HepG2 (cell line): Measurements from ENCODE around the gene OSBPL3. TPM values are rescaled to one million over a fixed set of nuclear protein-coding genes. Genes with fewer than 3 reads are reported as not detected.

ENCODE experiments used
- ATAC-seq: fragments of 200-7000 bp; cut with Tn5 transposase; 3 replicates; pipeline ENCODE4 v1.9.1; 2020; ENCODE audit warnings: mild to moderate bottlenecking, moderate library complexity
- BruUV-seq: library from RNA; stranded (reverse); fragments of 400-500 nt; replicated peaks from 2 replicates; lab custom pipeline; 2021; lab: Mats Ljungman, UMichigan
- CTCF ChIA-PET: fragments of 300-600 bp; formaldehyde crosslinking; extraction: SDS; loops from one replicate; lab custom pipeline; 2021; ENCODE audit warnings: low total read pairs, inconsistent platforms, low intra/inter-chr PET ratio; lab: Yijun Ruan, JAX
- POLR2A ChIA-PET: fragments of 350-600 bp; sonication (Branson Sonifier 250); formaldehyde crosslinking; loops from one replicate; lab custom pipeline; 2020; ENCODE audit warnings: antibody characterized with exemption, inconsistent platforms; lab: Yijun Ruan, JAX
- DNase-seq: peaks from one replicate; pipeline ENCODE4 v3.0.0-alpha.2; 2015; ENCODE audit warnings: low spot score
- FAIRE-seq: peaks from 3 replicates; lab custom pipeline; 2011; peaks lifted over from hg19 to GRCh38; lab: Jason Lieb, UNC
- H2AFZ ChIP-seq: one replicate; pipeline ENCODE4 v1.6.1; 2011; ENCODE audit warnings: low read length, inconsistent platforms
- H3K27ac ChIP-seq: fragments of 300-600 bp; 3 replicates; pipeline ENCODE4 v1.8.0; 2011; ENCODE audit warnings: mixed run types, mild to moderate bottlenecking, mixed read lengths, low read length, inconsistent platforms; ENCODE audit not compliant: insufficient read depth; ENCODE audit errors: extremely low read length
- H3K27me3 ChIP-seq, 2 experiments: fragments of 200-600 bp in 1 of 2; 2 replicates in 1 of 2; 3 replicates in 1 of 2; pipeline versions ENCODE4 v1.6.0 to v1.8.0; 2011; ENCODE audit warnings: low read length in 2 of 2, mild to moderate bottlenecking in 2 of 2, moderate library complexity in 2 of 2, inconsistent platforms in 1 of 2; ENCODE audit not compliant: insufficient read depth in 2 of 2, control insufficient read depth in 1 of 2
- H3K36me3 ChIP-seq, 2 experiments: fragments of 200-600 bp in 1 of 2; replicated peaks in 1 of 2; 2 replicates in 1 of 2; 3 replicates in 1 of 2; pipeline versions ENCODE4 v1.5.1 to v1.8.0; 2011; ENCODE audit warnings: low read length in 2 of 2, inconsistent platforms in 1 of 2; ENCODE audit not compliant: insufficient read depth in 2 of 2, control insufficient read depth in 1 of 2
- H3K4me1 ChIP-seq: 2 replicates; pipeline ENCODE4 v1.5.1; 2012; ENCODE audit warnings: low read length, inconsistent platforms; ENCODE audit not compliant: insufficient read depth
- H3K4me2 ChIP-seq: 2 replicates; pipeline ENCODE4 v1.6.0; 2011; ENCODE audit warnings: low read depth, low read length, inconsistent platforms
- H3K4me3 ChIP-seq, 3 experiments: fragments of 200-600 bp in 1 of 3; sonication (generic), shearing (Covaris generic) in 1 of 3; replicated peaks in 1 of 3; 2 replicates each; pipeline ENCODE4 v1.5.1; 2011 to 2016; ENCODE audit warnings: low read length in 3 of 3, inconsistent platforms in 2 of 3, low read depth in 2 of 3, mild to moderate bottlenecking in 2 of 3, control low read depth in 1 of 3, mixed read lengths in 1 of 3; ENCODE audit not compliant: insufficient read depth in 1 of 3
- H3K79me2 ChIP-seq: one replicate; pipeline ENCODE4 v1.6.1; 2011; ENCODE audit warnings: low read length, inconsistent platforms; ENCODE audit not compliant: insufficient read depth
- H3K9ac ChIP-seq: 2 replicates; pipeline ENCODE4 v1.6.0; 2011; ENCODE audit warnings: mild to moderate bottlenecking, low read depth, low read length, inconsistent platforms; ENCODE audit not compliant: insufficient read depth
- H3K9me3 ChIP-seq: 2 replicates; pipeline ENCODE4 v1.5.1; 2012; ENCODE audit warnings: mild to moderate bottlenecking, low read length
- H4K20me1 ChIP-seq: 2 replicates; pipeline ENCODE4 v1.6.0; 2011; ENCODE audit warnings: inconsistent platforms, mild to moderate bottlenecking, low read length, moderate library complexity; ENCODE audit not compliant: insufficient read depth
- E2F1 ChIP-seq: sonication (generic); formaldehyde crosslinking; IDR thresholded peaks from 2 replicates; pipeline ENCODE4 v1.5.0; 2020; ENCODE audit warnings: missing genetic modification reagents
- HNRNPUL1 ChIP-seq: fragments of 200-400 bp; formaldehyde crosslinking; IDR thresholded peaks from 2 replicates; pipeline ENCODE4 v1.6.1; 2017; ENCODE audit warnings: low read depth, mild to moderate bottlenecking, low read length, moderate library complexity
- IRF9 ChIP-seq: sonication (generic); formaldehyde crosslinking; IDR thresholded peaks from 2 replicates; pipeline ENCODE4 v1.8.0; 2022; ENCODE audit warnings: missing genetic modification reagents, mild to moderate bottlenecking, borderline replicate concordance
- KDM4B ChIP-seq: sonication (generic); formaldehyde crosslinking; IDR thresholded peaks from 2 replicates; pipeline ENCODE4 v1.4.0; 2020; ENCODE audit warnings: missing genetic modification reagents
- MAX ChIP-seq: IDR thresholded peaks from 2 replicates; pipeline ENCODE4 v1.6.1; 2012; ENCODE audit warnings: inconsistent platforms
- MXI1 ChIP-seq: IDR thresholded peaks from 3 replicates; pipeline ENCODE4 v1.6.1; 2012; ENCODE audit warnings: low read depth, low read length, inconsistent platforms, borderline replicate concordance
- MZF1 ChIP-seq: sonication (generic); formaldehyde crosslinking; IDR thresholded peaks from 2 replicates; pipeline ENCODE4 v1.8.1; 2023; ENCODE audit warnings: mild to moderate bottlenecking, missing genetic modification reagents, borderline replicate concordance
- NFIB ChIP-seq: sonication (generic); formaldehyde crosslinking; IDR thresholded peaks from 2 replicates; pipeline ENCODE4 v1.9.0; 2021; ENCODE audit warnings: missing genetic modification reagents, mild to moderate bottlenecking, borderline replicate concordance
- PAXIP1 ChIP-seq: sonication (generic); formaldehyde crosslinking; conservative IDR thresholded peaks from 2 replicates; pipeline ENCODE4 v1.4.0; 2020; ENCODE audit warnings: mild to moderate bottlenecking, missing genetic modification reagents, moderate library complexity
- PHF21A ChIP-seq: sonication (generic); formaldehyde crosslinking; IDR thresholded peaks from 2 replicates; pipeline ENCODE4 v1.5.0; 2020; ENCODE audit warnings: mild to moderate bottlenecking, missing genetic modification reagents
- RBM39 ChIP-seq: fragments of 200-400 bp; formaldehyde crosslinking; IDR thresholded peaks from one replicate; pipeline ENCODE4 v1.6.1; 2018; ENCODE audit warnings: antibody characterized with exemption, mild to moderate bottlenecking, low read depth, low read length; ENCODE audit not compliant: poor library complexity, severe bottlenecking
- STAG1 ChIP-seq: sonication (generic); formaldehyde crosslinking; IDR thresholded peaks from 2 replicates; pipeline ENCODE4 v1.4.0; 2020; ENCODE audit warnings: missing genetic modification reagents
- ZMYM4 ChIP-seq: sonication (generic); formaldehyde crosslinking; IDR thresholded peaks from 2 replicates; pipeline ENCODE4 v1.8.1; 2023; ENCODE audit warnings: mild to moderate bottlenecking, missing genetic modification reagents
- ZNF101 ChIP-seq: sonication (generic); formaldehyde crosslinking; IDR thresholded peaks from 2 replicates; pipeline ENCODE4 v1.4.0; 2020; ENCODE audit warnings: mild to moderate bottlenecking, low read depth, missing genetic modification reagents, borderline replicate concordance
- ZNF687 ChIP-seq: sonication (generic); formaldehyde crosslinking; IDR thresholded peaks from 2 replicates; pipeline ENCODE4 v1.5.1; 2020; ENCODE audit warnings: mild to moderate bottlenecking, missing genetic modification reagents, moderate library complexity
- whole genome bisulfite sequencing: methylation state at CpG from one replicate; pipeline ENCODE4 v1.1.6; 2017; ENCODE audit warnings: low lambda C conversion rate; 5-methylcytosine and 5-hydroxymethylcytosine counted together
- in situ Hi-C: cut with HindIII; loops from 2 replicates; pipeline ENCODE4 v1.10.0; 2017; ENCODE audit warnings: low pct_unique_long_range_greater_than_20kb; ENCODE audit not compliant: extremely low pct_ligation_motif_present
- intact Hi-C: fragments of 100-400 bp; cut with micrococcal nuclease; formaldehyde crosslinking; loops from one replicate; pipeline ENCODE4 v1.10.0; 2022; ENCODE audit not compliant: unreplicated experiment
- polyA plus RNA-seq, 8 experiments: library from polyadenylated mRNA; depleted of rRNA in 3 of 8; stranded (reverse) in 7 of 8; unstranded in 1 of 8; fragments of >200 nt; fragmentation: Illumina TruSeq in 4 of 8; extraction: Trizol in 4 of 8; gene quantifications; 2 replicates each; pipeline versions ENCODE4 v1.2.1 to v1.2.3, GENCODE V29; 2011 to 2016; ENCODE audit warnings: low read depth in 4 of 8, missing spikeins in 1 of 8, mixed read lengths in 1 of 8; ENCODE audit not compliant: insufficient read depth in 1 of 8
- total RNA-seq, 5 experiments: library from RNA; depleted of rRNA; stranded (reverse); fragments of >200 nt; fragmentation: Illumina TruSeq; extraction: Trizol; gene quantifications; 2 replicates each; pipeline ENCODE4 v1.2.3, GENCODE V29; 2016; ENCODE audit warnings: low read depth in 1 of 5

Gene OSBPL3
- total and polyA plus RNA-seq, 2 of the 13 experiments (the other 11 are each of a cell fraction or from before 2014, with no cell fraction given): 8.8 to 28.9 TPM

GRCh38 chr7:24860611-24861010 is 119.4 kb downstream of the OSBPL3 start:
- Histone ChIP-seq H3K27me3 (no peaks in the 10 kb centered on the region), H2AFZ (no peak overlapping the region), H3K9ac (no peak overlapping the region), H3K27ac (no peak overlapping the region), H3K79me2 (no peaks in the 10 kb centered on the region), H3K4me2 (no peak overlapping the region), H4K20me1 (no peaks in the 10 kb centered on the region), H3K9me3 (no peaks in the 10 kb centered on the region), H3K36me3 (peaks cover 5 to 10% of the 10 kb centered on the region in 2 experiments), H3K4me1 (peaks cover 17% of the 10 kb centered on the region), H3K4me3 (no peak overlapping the region)
- FAIRE-seq (no peak), DNase-seq (no peak), ATAC-seq (no peak)
- ChIA-PET POLR2A (no interaction called here), CTCF (no interaction called here)
- WGBS: 95% methylated on average over 2 of the region's 2 CpGs
- no TSS peak for BruUV-seq
- in situ Hi-C loops (no loop called here), intact Hi-C loops (no loop called here)
- TF ChIP-seq ZNF101 (CRISPR knock-in tag): no peak
- TF ChIP-seq ZNF687 (CRISPR knock-in tag): no peak
- no peak for TF ChIP-seq MXI1
- no peak for TF ChIP-seq KDM4B
- no peak for TF ChIP-seq PHF21A (CRISPR knock-in tag)
- no peak for TF ChIP-seq IRF9
- TF ChIP-seq PAXIP1 (CRISPR knock-in tag): no peak
- no peak for TF ChIP-seq E2F1 (CRISPR knock-in tag)
- no peak for TF ChIP-seq RBM39
- no peak for TF ChIP-seq ZMYM4 (CRISPR knock-in tag)
- no peak for TF ChIP-seq MAX
- TF ChIP-seq STAG1 (CRISPR knock-in tag): no peak
- no peak for TF ChIP-seq MZF1
- no peak for TF ChIP-seq HNRNPUL1
- TF ChIP-seq NFIB (CRISPR knock-in tag): no peak
